GM03348 (cell line): ENCODE results near the gene ABCC1.
"Not testable (repeated sequence)": the region's sequence is repeated elsewhere in the genome, so short reads cannot be mapped to it uniquely, and the experiment has no call there.

Source experiments
- DNase-seq: peaks from one replicate; pipeline ENCODE4 v3.0.0; 2012; ENCODE audit warnings: low spot score

The ABCC1 gene

GRCh38 chr16:15967655-15968315, 18.4 kb downstream of the ABCC1 start:
- DNase-seq = no peak

- DNase-seq = no peak
Measured at GRCh38 chr16:15970202-15970601, 20.8 kb downstream of the ABCC1 start.

DNA sequence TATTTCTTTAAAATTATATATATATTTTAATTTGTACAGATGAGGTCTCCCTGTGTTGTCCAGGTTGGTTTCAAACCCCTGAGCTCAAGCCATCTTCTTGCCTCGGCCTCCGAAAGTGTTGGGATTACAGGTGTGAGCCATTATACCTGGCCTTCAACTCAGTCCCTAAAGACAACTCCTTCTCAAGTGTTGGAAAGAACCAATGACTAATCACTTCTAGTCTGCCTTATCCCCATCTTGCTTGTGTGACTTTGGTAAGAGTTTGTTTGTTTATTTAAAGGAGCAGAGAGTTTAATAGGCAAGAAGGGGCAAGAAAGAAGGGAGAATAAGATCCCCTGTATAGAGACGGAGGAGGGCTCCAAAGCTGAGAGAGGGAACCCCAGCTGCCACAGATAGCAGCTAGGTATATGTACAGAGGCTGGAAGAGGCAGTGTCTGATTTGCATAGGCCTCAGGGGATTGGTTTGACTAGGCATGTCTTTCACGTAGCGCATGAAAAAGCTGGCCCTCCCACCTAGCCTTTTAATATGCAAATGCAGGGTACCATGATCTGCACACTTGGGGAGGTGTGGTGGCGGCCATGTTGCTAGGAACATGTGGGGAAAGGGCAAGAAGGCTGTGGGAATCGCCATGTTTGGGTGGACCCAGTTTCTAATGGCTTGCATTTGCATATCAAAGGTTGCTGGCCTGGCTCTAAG, 21.5 kb downstream of the ABCC1 start:
- DNase-seq = no peak

DNA sequence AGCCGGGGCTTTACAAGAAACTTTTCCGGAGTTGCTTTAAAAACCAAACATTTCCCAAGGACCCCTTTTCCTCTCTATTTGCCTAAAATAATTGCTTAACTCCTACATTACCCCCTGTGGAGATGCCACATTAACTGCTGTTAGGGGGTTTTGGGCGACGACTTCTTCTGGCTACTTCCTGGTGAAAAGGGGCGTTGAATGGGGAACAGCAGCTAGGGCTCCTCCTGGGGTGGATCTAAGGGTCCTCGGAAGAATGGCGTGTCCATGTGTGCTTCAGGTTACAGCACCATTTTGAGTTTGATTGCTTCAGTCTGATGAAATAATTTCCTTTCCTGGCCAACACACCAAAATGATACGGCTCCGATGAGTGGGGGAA, 22.0 kb downstream of the ABCC1 start:
- DNase-seq = no peak

DNA sequence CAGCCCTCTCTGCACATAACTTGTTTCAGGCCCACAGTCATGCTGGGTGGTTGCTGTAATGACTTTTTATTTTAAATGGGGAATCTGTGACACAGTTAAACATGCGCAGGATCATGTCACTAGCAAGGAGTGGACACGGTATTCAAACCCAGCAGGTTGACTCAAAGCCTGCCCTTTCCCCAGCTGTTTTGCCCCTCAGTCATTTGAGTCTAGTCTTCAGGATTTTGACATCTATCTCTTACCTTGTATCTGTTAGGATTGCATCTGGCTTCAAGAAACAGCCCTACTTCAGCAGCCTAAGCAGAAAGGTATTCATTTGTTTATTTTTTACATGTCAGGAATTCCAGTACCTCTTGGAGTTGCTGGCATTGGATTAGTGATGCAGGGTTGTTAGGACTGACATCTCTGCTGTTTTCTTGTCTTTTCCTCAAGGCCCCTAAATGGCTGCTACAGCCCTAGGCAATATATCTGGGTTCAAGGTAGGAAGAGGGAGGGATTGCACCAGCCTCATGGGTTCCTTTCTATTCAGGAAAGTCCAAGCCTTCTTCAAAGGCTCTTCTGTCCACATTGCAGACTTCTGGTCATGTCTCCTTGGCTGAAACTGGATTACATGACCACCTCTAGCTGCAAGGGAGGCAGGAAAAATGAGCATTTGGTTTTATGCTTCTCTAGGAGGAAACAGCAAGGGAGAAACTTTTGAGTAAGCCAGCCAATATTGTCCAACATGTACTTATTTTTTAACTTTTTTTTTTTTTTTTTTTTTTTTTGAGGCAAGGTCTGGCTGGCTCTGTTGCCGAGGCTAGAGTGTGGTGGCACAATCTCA, 22.8 kb downstream of the ABCC1 start:
- no peak for DNase-seq

- DNase-seq = no peak
Measured at GRCh38 chr16:15973421-15973820, 24.0 kb downstream of the ABCC1 start.

DNA sequence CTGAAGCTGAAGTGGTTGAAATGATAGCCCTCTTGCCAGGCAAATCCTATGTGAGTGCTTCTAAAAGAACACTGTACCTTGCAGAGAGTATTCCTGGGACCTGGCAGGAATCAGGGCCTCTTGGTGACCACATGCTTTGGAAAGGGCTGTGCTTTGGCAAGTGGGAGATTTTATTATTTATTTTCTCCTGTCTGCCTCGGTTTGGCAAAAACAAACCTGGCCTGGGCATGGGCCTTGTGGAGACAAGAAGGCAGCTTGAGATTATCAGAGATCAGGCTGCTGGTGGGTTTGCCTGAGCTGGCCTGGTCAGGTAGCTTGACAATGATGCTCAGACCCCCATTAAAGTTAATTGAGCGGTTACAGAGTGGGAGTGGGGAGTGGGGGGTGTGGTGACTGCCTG, 24.6 kb downstream of the ABCC1 start:
- DNase-seq = no peak

DNA sequence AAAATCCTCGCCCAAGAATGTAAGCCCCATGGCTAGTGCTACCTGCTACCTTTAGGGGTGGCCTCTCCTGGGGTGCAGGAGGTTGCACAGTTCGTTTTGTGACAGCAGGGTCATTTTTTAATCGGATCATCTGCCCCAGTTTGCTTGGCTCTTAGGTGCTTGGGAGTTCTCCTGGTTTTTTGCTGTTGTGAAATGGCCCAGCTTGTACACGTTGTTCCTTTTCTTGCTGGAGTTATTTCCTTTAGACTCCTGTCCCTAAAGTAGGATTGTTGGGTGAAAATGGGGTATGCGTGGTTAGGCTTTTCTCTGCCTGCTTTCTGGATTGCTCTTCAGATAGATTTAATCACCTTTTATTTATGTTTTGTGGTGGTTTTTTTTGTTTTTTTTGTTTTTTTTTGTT, 25.8 kb downstream of the ABCC1 start:
- no peak for DNase-seq

GRCh38 chr16:15976225-15976812, 26.9 kb downstream of the ABCC1 start:
- DNase-seq = no peak

DNA sequence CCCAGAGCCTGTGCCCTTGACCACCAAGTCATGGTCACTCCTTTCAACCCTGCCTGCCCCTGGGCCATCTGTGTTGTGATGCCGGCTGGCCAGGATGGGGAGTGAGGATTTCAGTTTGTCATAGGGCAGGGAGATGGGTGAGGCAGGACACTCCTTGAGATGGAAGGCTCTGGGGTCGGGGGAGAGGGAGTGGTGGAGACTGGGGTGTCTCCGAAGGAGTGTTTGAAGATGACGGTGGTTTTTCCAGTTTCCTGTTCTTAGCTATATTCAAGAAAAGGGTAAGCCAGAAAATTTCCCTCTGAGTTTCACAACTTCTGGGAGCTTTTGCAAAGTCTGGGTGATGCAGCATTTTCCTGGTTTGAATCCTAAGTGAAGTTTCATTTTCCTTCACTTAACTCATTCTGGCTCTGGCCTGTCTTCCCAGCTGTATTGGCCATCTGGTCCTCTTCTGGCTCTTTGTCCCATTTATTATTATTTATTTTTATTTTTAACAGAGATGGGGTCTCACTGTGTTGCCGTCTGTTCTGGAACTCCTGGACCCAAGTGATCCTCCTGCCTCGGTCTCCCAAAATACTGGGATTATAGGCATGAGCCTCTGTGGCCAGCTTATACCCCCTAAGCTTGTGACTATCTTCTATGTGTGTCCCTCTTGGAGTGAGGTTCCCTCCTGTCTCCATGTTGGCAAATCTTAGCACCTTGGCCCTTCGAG, 27.7 kb downstream of the ABCC1 start:
- peak; percentile 74 for DNase-seq

DNA sequence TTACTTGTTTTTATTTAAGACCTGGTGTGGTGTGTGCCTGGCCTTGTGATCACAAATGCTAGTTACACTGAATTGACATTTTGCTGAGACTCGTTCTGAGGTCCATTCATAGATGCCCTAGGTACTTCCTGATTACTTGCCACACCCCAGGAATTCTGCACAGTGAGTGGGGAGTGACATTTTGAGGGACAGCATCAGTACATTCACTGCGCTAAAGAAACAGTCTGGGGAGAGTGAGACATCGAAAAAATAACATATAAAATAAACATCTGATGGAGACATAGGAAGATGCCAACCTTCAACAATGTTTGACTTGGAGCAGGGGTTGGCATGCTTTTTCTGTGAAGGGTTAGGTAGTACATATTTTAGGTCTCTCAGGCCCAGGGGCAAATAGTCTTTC, 30.4 kb downstream of the ABCC1 start:
- no peak for DNase-seq

GRCh38 chr16:15980329-15980728, 30.9 kb downstream of the ABCC1 start:
- DNase-seq = no peak

DNA sequence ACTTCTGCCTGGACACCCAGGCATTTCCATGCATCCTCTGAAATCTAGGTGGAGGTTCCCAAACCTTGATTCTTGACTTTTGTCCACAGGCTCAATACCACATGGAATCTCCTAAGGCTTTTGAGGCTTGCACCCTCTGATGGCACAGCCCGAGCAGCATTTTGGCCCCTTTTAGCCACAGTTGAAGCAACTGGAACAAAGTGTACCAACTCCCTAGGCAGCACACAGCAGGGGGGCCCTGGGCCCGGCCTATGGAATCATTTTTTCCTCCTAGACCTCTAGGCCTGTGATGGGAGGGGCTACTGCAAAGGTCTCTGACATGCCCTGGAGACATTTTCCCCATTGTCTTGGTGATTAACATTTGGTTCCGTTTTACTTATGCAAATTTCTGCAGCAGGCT, 32.0 kb downstream of the ABCC1 start:
- no peak for DNase-seq

- not testable (repeated sequence) for DNase-seq
Measured at GRCh38 chr16:15982194-15982915, 32.9 kb downstream of the ABCC1 start.

DNA sequence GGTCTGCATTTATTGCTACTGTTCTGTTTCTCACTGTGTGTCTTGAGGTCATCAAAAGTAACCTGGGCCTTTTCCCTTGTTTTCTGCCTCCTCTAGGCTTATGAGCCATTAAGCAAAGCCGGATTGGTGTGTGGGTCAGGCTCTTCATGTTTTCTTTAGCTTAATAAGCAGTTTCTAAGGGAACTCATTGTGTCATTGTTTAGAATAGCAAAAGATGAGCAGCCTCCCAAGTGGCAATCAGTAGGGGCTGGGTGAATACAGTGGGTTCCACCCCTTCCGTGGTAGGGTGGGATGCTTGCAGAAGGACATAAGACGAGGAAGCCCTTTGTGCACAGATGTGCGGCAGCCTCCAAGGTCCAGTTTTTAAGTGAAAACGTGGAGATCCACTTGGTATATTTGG, 34.5 kb downstream of the ABCC1 start:
- no peak for DNase-seq

DNA sequence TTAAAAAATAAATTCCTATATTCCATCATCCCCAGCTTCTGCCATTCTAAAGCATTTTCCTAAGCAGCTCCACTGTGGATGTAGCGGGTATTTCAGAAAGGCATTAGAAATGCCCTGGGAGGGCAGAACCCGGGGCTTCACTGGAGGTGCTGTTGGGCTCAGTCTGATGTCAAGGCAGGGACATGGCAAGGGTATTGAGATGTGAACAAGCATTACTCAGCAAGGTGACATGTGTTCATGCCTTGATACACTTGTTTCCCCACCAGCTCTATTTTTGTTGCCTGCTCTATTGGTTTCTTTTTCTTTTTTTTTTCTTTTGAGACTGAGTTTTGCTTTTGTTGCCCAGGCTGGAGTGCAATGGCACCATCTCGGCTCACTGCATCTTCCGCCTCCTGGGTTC, 35.7 kb downstream of the ABCC1 start:
- no peak for DNase-seq

DNA sequence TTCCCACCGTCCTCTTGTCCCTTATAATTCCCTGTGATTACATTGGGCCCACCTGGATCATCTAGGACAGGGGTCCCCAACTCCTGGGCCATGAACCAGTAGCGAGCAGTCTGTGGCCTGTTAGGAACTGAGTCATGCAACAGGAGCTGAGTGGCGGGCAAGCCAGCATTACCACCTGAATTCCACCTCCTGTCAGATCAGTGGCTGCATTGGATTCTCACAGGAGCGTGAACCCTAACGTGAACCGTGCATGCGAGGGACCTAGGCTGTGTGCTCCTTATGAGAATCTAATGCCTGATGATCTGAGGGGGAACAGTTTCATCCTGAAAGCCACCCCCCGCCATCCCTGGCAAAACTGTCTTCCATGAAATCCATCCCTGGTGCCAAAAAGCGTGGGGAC, 36.8 kb downstream of the ABCC1 start:
- DNase-seq = no peak

GRCh38 chr16:15988268-15989013, 39.0 kb downstream of the ABCC1 start:
- no peak for DNase-seq

DNA sequence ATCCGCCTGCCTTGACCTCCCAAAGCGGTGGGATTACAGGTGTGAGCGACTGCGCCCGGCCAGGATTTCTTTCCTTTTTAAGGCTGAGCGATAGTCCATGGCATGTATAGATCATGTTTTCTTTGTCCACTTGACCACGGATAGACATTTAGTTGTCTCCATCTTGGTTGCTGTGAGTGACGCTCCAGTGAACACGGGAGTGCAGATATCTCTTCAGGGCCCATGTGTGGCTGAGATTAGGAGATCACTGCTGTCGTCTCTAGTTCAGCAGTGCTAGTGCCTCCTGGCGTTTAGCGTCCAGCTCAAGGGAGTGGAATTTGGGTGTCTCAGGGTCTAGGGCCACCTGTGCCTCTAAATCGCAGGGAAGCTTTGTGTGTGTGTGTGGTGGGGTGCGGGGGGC, 41.5 kb downstream of the ABCC1 start:
- DNase-seq = no peak

GRCh38 chr16:15993128-15993527, 43.7 kb downstream of the ABCC1 start:
- no peak for DNase-seq

- no peak for DNase-seq
Measured at GRCh38 chr16:15993541-15993940, 44.1 kb downstream of the ABCC1 start.
